Activated CD4-positive, alpha-beta T cell treated with anti-CD3 and anti-CD28 coated beads for 36 hours (primary cell): ENCODE results near the gene SAMD4B. TPM values are rescaled to one million over a fixed set of nuclear protein-coding genes. Genes with fewer than 3 reads are reported as not detected.
"Not testable (repeated sequence)": the region's sequence is repeated elsewhere in the genome, so short reads cannot be mapped to it uniquely, and the experiment has no call there.

Source experiments
- ATAC-seq: fragments of 200-7000 bp; cut with Tn5 transposase; one replicate; pipeline ENCODE4 v1.10.0; 2021; ENCODE audit warnings: mild to moderate bottlenecking, moderate library complexity
- CTCF ChIA-PET: fragments of 350-600 bp; sonication (Branson Sonifier 250); formaldehyde crosslinking; loops from one replicate; lab custom pipeline; 2021; ENCODE audit warnings: antibody characterized with exemption; lab: Charles Lee
- POLR2A ChIA-PET: fragments of 350-600 bp; sonication (Branson Sonifier 250); formaldehyde crosslinking; loops from one replicate; lab custom pipeline; 2021; ENCODE audit warnings: antibody characterized with exemption, inconsistent platforms; lab: Charles Lee
- DNase-seq: peaks from one replicate; pipeline ENCODE4 v3.0.0-alpha.2; 2020
- H3K27ac Mint-ChIP-seq: one replicate; pipeline ENCODE4 v1.8.0; 2021; ENCODE audit warnings: mixed read lengths
- H3K27me3 Mint-ChIP-seq: one replicate; pipeline ENCODE4 v1.8.0; 2021; ENCODE audit warnings: mixed read lengths
- H3K36me3 Mint-ChIP-seq: one replicate; pipeline ENCODE4 v1.8.0; 2021; ENCODE audit warnings: low read depth, mixed read lengths
- H3K4me1 Mint-ChIP-seq: one replicate; pipeline ENCODE4 v1.8.0; 2021; ENCODE audit warnings: mixed read lengths
- H3K4me3 Mint-ChIP-seq: one replicate; pipeline ENCODE4 v1.8.0; 2021; ENCODE audit warnings: mild to moderate bottlenecking, moderate library complexity, mixed read lengths
- H3K9me3 Mint-ChIP-seq: one replicate; pipeline ENCODE4 v1.8.0; 2021; ENCODE audit warnings: low read depth, mixed read lengths
- intact Hi-C, 2 experiments: fragments of 100-400 bp; cut with DNase I in 1 of 2; cut with micrococcal nuclease in 1 of 2; formaldehyde crosslinking; loops; one replicate each; pipeline versions ENCODE4 v1.14.2 to v1.15.1; 2022 to 2024; cut with DNase I, micrococcal nuclease
- total RNA-seq, 2 experiments: library from RNA; stranded (reverse); gene quantifications; one replicate each; pipeline ENCODE4 v1.2.3, GENCODE V29; 2021

SAMD4B gene
- total RNA-seq, 2 experiments from 2014 or later: 45.2 to 46.9 TPM

- peaks cover 8% of the 10 kb centered on the region for H3K36me3 Mint-ChIP-seq
- H3K27ac Mint-ChIP-seq: no peak overlapping the region
- no peaks in the 10 kb centered on the region for H3K27me3 Mint-ChIP-seq
- no peaks in the 10 kb centered on the region for H3K9me3 Mint-ChIP-seq
- H3K4me1 Mint-ChIP-seq: no peaks in the 10 kb centered on the region
- CTCF ChIA-PET: interaction anchor here (0.6 to 0.9 kb wide), 2 partner anchors 48 to 93 kb away, joined by 3 read pairs; no protein-coding TSS in a partner anchor
- ATAC-seq (no peak), DNase-seq (no peak)
- intact Hi-C loops: no loop called here
- POLR2A ChIA-PET: no interaction called here
- no peak overlapping the region for H3K4me3 Mint-ChIP-seq
These were observed 38.1 kb upstream of the SAMD4B start for GRCh38 chr19:39304185-39304513.

- ChIA-PET CTCF (no interaction called here), POLR2A (interaction anchor here (0.5 to 0.7 kb wide), 2 partner anchors 23 to 30 kb away, joined by 3 read pairs; no protein-coding TSS in a partner anchor)
- no peak overlapping the region for H3K4me3 Mint-ChIP-seq
- H3K9me3 Mint-ChIP-seq: no peaks in the 10 kb centered on the region
- DNase-seq (no peak), ATAC-seq (no peak)
- no peaks in the 10 kb centered on the region for H3K27me3 Mint-ChIP-seq
- H3K36me3 Mint-ChIP-seq: peaks cover 13% of the 10 kb centered on the region
- intact Hi-C loops: no loop called here
- H3K4me1 Mint-ChIP-seq: no peaks in the 10 kb centered on the region
- H3K27ac Mint-ChIP-seq: no peak overlapping the region
These were observed 37.3 kb upstream of the SAMD4B start for GRCh38 chr19:39304701-39305571.

GRCh38 chr19:39306075-39306474 lies 36.1 kb upstream of the SAMD4B start:
- DNase-seq: no peak
- POLR2A ChIA-PET: no interaction called here

GRCh38 chr19:39307046-39307821 lies 35.0 kb upstream of the SAMD4B start:
- no peak for ATAC-seq
- CTCF ChIA-PET: no interaction called here
- peaks cover 3% of the 10 kb centered on the region for H3K4me1 Mint-ChIP-seq
- no peaks in the 10 kb centered on the region for H3K9me3 Mint-ChIP-seq
- no peaks in the 10 kb centered on the region for H3K27me3 Mint-ChIP-seq
- intact Hi-C loops: no loop called here
- no peak overlapping the region for H3K4me3 Mint-ChIP-seq
- POLR2A ChIA-PET: no interaction called here
- no peak for DNase-seq
- H3K36me3 Mint-ChIP-seq: peaks cover 24% of the 10 kb centered on the region
- H3K27ac Mint-ChIP-seq: no peak overlapping the region

More at GRCh38 chr19:39306075-39306474, 36.1 kb upstream of the SAMD4B start:
- Mint-ChIP-seq H3K27ac (no peak overlapping the region), H3K4me1 (peaks cover 3% of the 10 kb centered on the region), H3K36me3 (peaks cover 15% of the 10 kb centered on the region), H3K4me3 (no peak overlapping the region), H3K9me3 (no peaks in the 10 kb centered on the region), H3K27me3 (no peaks in the 10 kb centered on the region)
- no peak for ATAC-seq
- intact Hi-C loops: no loop called here
- CTCF ChIA-PET: interaction anchor here (0.7 kb wide), 1 partner anchor 9 kb away, joined by 3 read pairs; no protein-coding TSS in a partner anchor

- no peaks in the 10 kb centered on the region for H3K27me3 Mint-ChIP-seq
- no peak for DNase-seq
- CTCF ChIA-PET: no interaction called here
- intact Hi-C loops: no loop called here
- no peak overlapping the region for H3K27ac Mint-ChIP-seq
- H3K4me3 Mint-ChIP-seq: no peak overlapping the region
- H3K36me3 Mint-ChIP-seq: peaks cover 28% of the 10 kb centered on the region
- H3K9me3 Mint-ChIP-seq: no peaks in the 10 kb centered on the region
- ATAC-seq: no peak
- POLR2A ChIA-PET: no interaction called here
- peaks cover 3% of the 10 kb centered on the region for H3K4me1 Mint-ChIP-seq
These were observed 34.2 kb upstream of the SAMD4B start for GRCh38 chr19:39307822-39308530.

- Mint-ChIP-seq H3K4me1 (peaks cover 3% of the 10 kb centered on the region), H3K27me3 (no peaks in the 10 kb centered on the region), H3K9me3 (no peaks in the 10 kb centered on the region), H3K36me3 (peaks cover 32% of the 10 kb centered on the region), H3K4me3 (no peak overlapping the region), H3K27ac (no peak overlapping the region)
- ChIA-PET POLR2A (no interaction called here), CTCF (interaction anchor here (0.6 kb wide), 1 partner anchor 108 kb away, joined by 3 read pairs; no protein-coding TSS in a partner anchor)
- DNase-seq: no peak
- ATAC-seq: peak; percentile 19
- intact Hi-C loops: no loop called here
These were observed 33.5 kb upstream of the SAMD4B start for GRCh38 chr19:39308531-39309304.

- ATAC-seq, POLR2A ChIA-PET, H3K9me3 Mint-ChIP-seq, intact Hi-C loops, DNase-seq, H3K27ac Mint-ChIP-seq, H3K4me1 Mint-ChIP-seq, H3K4me3 Mint-ChIP-seq, H3K27me3 Mint-ChIP-seq: not testable (repeated sequence)
- peaks cover 35% of the 10 kb centered on the region for H3K36me3 Mint-ChIP-seq
- CTCF ChIA-PET: interaction anchor here (0.6 kb wide), 1 partner anchor 109 kb away, joined by 3 read pairs; no protein-coding TSS in a partner anchor
These were observed 32.9 kb upstream of the SAMD4B start for GRCh38 chr19:39309305-39309670.

GRCh38 chr19:39310558-39311311 lies 31.5 kb upstream of the SAMD4B start:
- POLR2A ChIA-PET: no interaction called here
- intact Hi-C loops: no loop called here
- no peak overlapping the region for H3K4me3 Mint-ChIP-seq
- ATAC-seq (no peak), DNase-seq (no peak)
- no peak overlapping the region for H3K27ac Mint-ChIP-seq
- no peaks in the 10 kb centered on the region for H3K9me3 Mint-ChIP-seq
- H3K4me1 Mint-ChIP-seq: peaks cover 3% of the 10 kb centered on the region
- no peaks in the 10 kb centered on the region for H3K27me3 Mint-ChIP-seq
- peaks cover 35% of the 10 kb centered on the region for H3K36me3 Mint-ChIP-seq
- CTCF ChIA-PET: interaction anchor here (1.0 to 2.8 kb wide), 2 partner anchors 17 kb away, joined by 3 to 10 read pairs; no protein-coding TSS in a partner anchor

GRCh38 chr19:39314016-39314728 lies 28.0 kb upstream of the SAMD4B start:
- Mint-ChIP-seq H3K36me3 (peaks cover 33% of the 10 kb centered on the region), H3K9me3 (no peaks in the 10 kb centered on the region), H3K4me3 (no peak overlapping the region), H3K4me1 (peaks cover 7% of the 10 kb centered on the region), H3K27me3 (no peaks in the 10 kb centered on the region), H3K27ac (no peak overlapping the region)
- CTCF ChIA-PET: no interaction called here
- DNase-seq (no peak), ATAC-seq (no peak)
- intact Hi-C loops: no loop called here
- POLR2A ChIA-PET: no interaction called here

- Mint-ChIP-seq H3K9me3 (no peaks in the 10 kb centered on the region), H3K4me3 (no peak overlapping the region), H3K4me1 (peaks cover 12% of the 10 kb centered on the region), H3K27ac (no peak overlapping the region), H3K27me3 (no peaks in the 10 kb centered on the region), H3K36me3 (peaks cover 25% of the 10 kb centered on the region)
- ATAC-seq (no peak), DNase-seq (no peak)
- CTCF ChIA-PET: no interaction called here
- intact Hi-C loops: no loop called here
- POLR2A ChIA-PET: no interaction called here
These were observed 26.3 kb upstream of the SAMD4B start for GRCh38 chr19:39315933-39316332.
